Transverse colon (tissue), 4 donors: Measurements from ENCODE around the gene COLEC12.

ENCODE experiments used
- POLR2A ChIP-seq: fragments of 450-650 bp; IDR thresholded peaks from one replicate; pipeline ENCODE4 v1.6.1; 2016; ENCODE audit warnings: antibody characterized with exemption, mild to moderate bottlenecking, moderate library complexity
- POLR2AphosphoS5 ChIP-seq, 3 donors: sonication (generic); formaldehyde crosslinking; IDR thresholded peaks; one replicate each; pipeline ENCODE4 v1.6.1; 2016; ENCODE audit warnings: antibody characterized with exemption in 3 of 3
- TF ChIP-seq, protein P1 (sequence below), 5 experiments: fragments of 200-600 bp in 3 of 5; fragments of 450-650 bp in 2 of 5; sonication (generic) in 3 of 5; IDR thresholded peaks; 1 replicate in 2 of 5; 2 replicates in 3 of 5; pipeline ENCODE4 v1.5.1; 2016 to 2017; ENCODE audit warnings: antibody characterized with exemption in 5 of 5, inconsistent platforms in 3 of 5, mild to moderate bottlenecking in 2 of 5, moderate library complexity in 1 of 5

GRCh38 chr18:519019-519879 is 18.7 kb upstream of the COLEC12 start:
- TF ChIP-seq, protein P1, sequence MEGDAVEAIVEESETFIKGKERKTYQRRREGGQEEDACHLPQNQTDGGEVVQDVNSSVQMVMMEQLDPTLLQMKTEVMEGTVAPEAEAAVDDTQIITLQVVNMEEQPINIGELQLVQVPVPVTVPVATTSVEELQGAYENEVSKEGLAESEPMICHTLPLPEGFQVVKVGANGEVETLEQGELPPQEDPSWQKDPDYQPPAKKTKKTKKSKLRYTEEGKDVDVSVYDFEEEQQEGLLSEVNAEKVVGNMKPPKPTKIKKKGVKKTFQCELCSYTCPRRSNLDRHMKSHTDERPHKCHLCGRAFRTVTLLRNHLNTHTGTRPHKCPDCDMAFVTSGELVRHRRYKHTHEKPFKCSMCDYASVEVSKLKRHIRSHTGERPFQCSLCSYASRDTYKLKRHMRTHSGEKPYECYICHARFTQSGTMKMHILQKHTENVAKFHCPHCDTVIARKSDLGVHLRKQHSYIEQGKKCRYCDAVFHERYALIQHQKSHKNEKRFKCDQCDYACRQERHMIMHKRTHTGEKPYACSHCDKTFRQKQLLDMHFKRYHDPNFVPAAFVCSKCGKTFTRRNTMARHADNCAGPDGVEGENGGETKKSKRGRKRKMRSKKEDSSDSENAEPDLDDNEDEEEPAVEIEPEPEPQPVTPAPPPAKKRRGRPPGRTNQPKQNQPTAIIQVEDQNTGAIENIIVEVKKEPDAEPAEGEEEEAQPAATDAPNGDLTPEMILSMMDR (IDR thresholded peaks at IDR 0.05) = no peak
- TF ChIP-seq POLR2A (no peak), POLR2AphosphoS5 (IDR thresholded peaks at IDR 0.05) (no peak)
